ENCODE measurements around the gene NFATC4. TPM values are rescaled to one million over a fixed set of nuclear protein-coding genes. Genes with fewer than 3 reads are reported as not detected.

NFATC4 gene
- total RNA-seq, 1 experiment from 2014 or later = 7.6 TPM

GRCh38 chr14:24329736-24330135, 38.2 kb upstream of the NFATC4 start:
- ChIA-PET RAD21 (ENCODE audit: low non-redundant PET in 1 of 2, low total read pairs in 2 of 2, uncharacterized antibody in 2 of 2, unreplicated experiment in 2 of 2) (interaction anchor here in 1 of 2 experiments (0.8 kb wide), 1 partner anchor 102 kb away, joined by 3 read pairs; no protein-coding TSS in a partner anchor), POLR2A (interaction anchor here (1.1 kb wide), 1 partner anchor 102 kb away, joined by 4 read pairs; no protein-coding TSS in a partner anchor), CTCF (interaction anchor here (1.4 to 2.9 kb wide), 2 partner anchors 102 to 107 kb away, joined by 9 to 17 read pairs; no protein-coding TSS in a partner anchor)
- ATAC-seq (no peak), DNase-seq (ENCODE audit: low read depth, low spot score) (no peak)
- H3K79me2 ChIP-seq (ENCODE audit: insufficient read depth, low read length) = no peaks in the 10 kb centered on the region
- no peaks in the 10 kb centered on the region for H3K27me3 ChIP-seq (ENCODE audit: insufficient read depth, low read length)
- H3K9ac ChIP-seq (ENCODE audit: low read length) = no peak overlapping the region
- no peaks in the 10 kb centered on the region for H3K9me2 ChIP-seq (ENCODE audit: insufficient read depth)
- intact Hi-C loops (cut with micrococcal nuclease) = no loop called here
- no peaks in the 10 kb centered on the region for H3K9me3 ChIP-seq (ENCODE audit: control insufficient read depth in 1 of 2, insufficient read depth in 1 of 2, low read depth in 1 of 2, low read length in 2 of 2)
- H4K20me1 ChIP-seq (ENCODE audit: insufficient read depth) = no peaks in the 10 kb centered on the region
- TF ChIP-seq ZFX (IDR thresholded peaks at IDR 0.05) = no peak
- TF ChIP-seq, protein P1, sequence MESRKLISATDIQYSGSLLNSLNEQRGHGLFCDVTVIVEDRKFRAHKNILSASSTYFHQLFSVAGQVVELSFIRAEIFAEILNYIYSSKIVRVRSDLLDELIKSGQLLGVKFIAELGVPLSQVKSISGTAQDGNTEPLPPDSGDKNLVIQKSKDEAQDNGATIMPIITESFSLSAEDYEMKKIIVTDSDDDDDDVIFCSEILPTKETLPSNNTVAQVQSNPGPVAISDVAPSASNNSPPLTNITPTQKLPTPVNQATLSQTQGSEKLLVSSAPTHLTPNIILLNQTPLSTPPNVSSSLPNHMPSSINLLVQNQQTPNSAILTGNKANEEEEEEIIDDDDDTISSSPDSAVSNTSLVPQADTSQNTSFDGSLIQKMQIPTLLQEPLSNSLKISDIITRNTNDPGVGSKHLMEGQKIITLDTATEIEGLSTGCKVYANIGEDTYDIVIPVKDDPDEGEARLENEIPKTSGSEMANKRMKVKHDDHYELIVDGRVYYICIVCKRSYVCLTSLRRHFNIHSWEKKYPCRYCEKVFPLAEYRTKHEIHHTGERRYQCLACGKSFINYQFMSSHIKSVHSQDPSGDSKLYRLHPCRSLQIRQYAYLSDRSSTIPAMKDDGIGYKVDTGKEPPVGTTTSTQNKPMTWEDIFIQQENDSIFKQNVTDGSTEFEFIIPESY (IDR thresholded peaks at IDR 0.05; ENCODE audit: extremely low read depth, insufficient replicate concordance, low read length) = no peak
- no peak for TF ChIP-seq SRF (IDR thresholded peaks at IDR 0.05; ENCODE audit: low read depth)
- TF ChIP-seq FOSL1 (IDR thresholded peaks at IDR 0.05; ENCODE audit: low read depth) = no peak
- TF ChIP-seq CEBPB (IDR thresholded peaks at IDR 0.05; ENCODE audit: low read depth) = no peak
- TF ChIP-seq POLR2AphosphoS5 (IDR thresholded peaks at IDR 0.05; ENCODE audit: low read depth, low read length) = no peak
- no peak for TF ChIP-seq REST (IDR thresholded peaks at IDR 0.05; ENCODE audit: low read depth)
- no peak for TF ChIP-seq SP1 (IDR thresholded peaks at IDR 0.05; ENCODE audit: low read depth)
- no peak for TF ChIP-seq ZNF274 (IDR thresholded peaks at IDR 0.05; ENCODE audit: low read depth, low read length)
- TF ChIP-seq ELF1 (IDR thresholded peaks at IDR 0.05; ENCODE audit: borderline replicate concordance, low read depth) = no peak
- H2AFZ ChIP-seq (ENCODE audit: low read depth, low read length, poor library complexity, severe bottlenecking) = no peak overlapping the region
- H3K4me2 ChIP-seq (ENCODE audit: low read length) = no peak overlapping the region
- no peak overlapping the region for H3K4me3 ChIP-seq (replicated peaks in 1 of 2; ENCODE audit: low read depth in 1 of 2, low read length in 2 of 2)
- BruUV-seq (replicated peaks) = no TSS peak
- no peak overlapping the region for H3K27ac ChIP-seq (ENCODE audit: low read depth, low read length)
- no peaks in the 10 kb centered on the region for H3K36me3 ChIP-seq (ENCODE audit: control insufficient read depth in 1 of 2, insufficient read depth in 2 of 2, low read length in 2 of 2)
- H3K4me1 ChIP-seq (ENCODE audit: control insufficient read depth in 1 of 2, insufficient read depth in 2 of 2, low read length in 2 of 2) = peaks cover 4 to 12% of the 10 kb centered on the region in 2 experiments
